ENCODE results near the gene DNAH17.

Gene DNAH17

DNA sequence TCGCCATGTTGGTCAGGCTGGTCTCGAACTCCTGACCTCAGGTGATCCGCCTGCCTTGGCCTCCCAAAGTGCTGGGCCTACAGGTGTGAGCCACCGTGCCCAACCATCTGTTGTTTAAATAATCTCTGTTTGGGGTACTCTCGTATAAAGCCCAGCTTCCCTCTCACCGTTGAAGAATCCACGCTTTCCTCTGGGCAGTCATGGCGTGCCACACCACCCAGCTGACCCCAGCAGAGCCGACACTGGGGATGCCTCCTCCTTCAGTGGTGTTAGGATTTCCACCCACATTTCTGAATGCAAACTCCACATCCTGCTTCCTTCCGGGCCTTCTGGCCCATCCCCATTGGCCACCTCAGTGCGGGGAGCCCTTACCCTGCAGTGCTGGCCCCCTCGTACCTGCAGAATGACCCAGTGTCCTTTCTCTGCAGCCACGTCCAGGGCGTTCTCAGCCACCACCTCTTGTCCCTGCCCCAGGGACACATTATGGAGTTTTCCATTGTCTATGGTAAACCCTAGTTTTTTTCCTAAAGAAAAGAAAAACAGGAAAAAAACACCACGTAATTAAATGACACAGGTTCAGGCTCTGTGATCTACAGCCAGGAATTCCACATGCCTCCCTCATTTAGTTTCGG is 138.4 kb downstream of the DNAH17 start:
- DNase-seq = no peak

DNA sequence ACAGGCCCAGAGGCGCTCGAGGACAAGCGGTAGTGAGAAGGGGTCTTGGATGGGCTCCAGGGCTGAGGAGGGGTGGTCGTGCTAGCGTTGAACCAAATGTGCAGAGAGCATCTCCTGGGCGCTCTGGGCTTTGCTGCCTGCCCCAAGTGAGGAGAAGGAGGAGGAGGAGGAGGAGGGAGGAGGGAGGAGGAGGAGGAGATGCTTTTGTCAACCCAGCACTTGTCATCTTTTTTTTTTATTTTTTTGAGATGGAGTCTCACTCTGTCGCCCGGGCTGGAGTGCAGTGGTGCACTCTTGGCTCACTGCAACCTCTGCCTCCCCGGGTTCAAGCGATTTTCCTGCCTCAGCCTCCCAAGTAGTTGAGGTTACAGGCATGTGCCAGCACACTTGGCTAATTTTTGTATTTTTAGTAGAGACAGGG is 138.9 kb downstream of the DNAH17 start:
- DNase-seq = no peak

DNA sequence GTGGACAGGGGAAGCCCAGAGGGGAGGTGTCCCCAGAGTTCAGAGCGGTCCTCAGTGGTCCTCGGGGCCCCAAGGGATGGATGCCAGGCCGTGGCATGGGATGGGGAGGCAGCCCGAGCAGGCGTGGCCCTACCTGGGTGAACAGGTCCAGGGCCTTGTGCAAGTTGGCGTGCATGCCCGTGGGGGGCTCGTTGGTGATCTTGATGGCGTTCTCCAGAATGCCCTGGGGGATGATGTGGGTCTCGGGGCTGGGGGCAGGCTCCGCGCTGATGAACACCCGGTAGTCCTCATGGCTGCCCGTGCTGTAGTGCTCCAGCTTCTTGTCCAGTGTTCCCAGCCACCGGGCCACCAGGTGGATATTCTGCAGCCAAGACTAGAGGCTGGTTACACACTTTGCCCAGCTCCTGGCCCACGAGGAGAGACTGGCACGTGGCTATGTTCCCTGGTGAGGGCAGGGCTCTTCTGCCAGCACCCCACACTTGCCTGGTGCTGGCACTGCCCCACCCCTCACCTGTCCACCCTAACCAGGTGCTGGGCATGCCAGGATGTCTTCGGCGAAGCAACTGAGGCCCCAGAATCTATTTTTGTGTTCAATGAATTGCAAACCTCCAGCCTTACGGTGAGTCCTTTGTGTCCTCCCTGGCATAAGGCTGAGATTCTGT is 139.6 kb downstream of the DNAH17 start:
- DNase-seq = no peak

DNA sequence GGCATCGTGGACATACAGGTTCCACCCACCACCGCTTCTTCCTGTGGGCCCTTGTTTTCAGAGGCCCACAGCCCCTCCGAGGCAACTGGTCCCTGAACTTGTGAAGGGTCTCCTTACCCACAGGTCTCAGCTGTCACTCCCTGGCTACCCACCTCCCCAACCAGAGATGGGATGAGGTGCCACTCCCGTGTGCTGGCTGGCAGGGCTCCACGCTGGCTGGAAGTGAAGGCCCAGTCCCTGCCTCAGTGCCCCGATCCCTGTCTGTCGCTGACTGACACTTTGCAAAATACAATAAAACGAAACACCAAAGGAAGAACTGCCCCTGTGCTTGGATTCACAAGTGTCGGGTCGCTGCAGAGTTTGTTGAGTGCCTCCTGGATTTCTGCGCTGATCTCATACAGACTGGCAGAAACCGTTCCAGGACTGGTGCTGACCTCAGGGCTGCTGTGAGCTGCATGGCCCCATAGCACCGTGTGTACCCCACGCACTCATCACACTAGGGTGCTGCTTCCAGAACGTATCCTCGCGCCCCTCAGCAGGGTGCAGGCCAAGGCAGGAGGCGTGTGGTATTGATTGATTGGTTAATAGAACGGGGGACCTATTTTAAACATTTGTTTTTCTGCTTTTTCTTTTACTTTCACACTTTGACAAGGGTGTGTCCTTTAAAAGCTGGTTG is 141.7 kb downstream of the DNAH17 start:
- DNase-seq = no peak

DNA sequence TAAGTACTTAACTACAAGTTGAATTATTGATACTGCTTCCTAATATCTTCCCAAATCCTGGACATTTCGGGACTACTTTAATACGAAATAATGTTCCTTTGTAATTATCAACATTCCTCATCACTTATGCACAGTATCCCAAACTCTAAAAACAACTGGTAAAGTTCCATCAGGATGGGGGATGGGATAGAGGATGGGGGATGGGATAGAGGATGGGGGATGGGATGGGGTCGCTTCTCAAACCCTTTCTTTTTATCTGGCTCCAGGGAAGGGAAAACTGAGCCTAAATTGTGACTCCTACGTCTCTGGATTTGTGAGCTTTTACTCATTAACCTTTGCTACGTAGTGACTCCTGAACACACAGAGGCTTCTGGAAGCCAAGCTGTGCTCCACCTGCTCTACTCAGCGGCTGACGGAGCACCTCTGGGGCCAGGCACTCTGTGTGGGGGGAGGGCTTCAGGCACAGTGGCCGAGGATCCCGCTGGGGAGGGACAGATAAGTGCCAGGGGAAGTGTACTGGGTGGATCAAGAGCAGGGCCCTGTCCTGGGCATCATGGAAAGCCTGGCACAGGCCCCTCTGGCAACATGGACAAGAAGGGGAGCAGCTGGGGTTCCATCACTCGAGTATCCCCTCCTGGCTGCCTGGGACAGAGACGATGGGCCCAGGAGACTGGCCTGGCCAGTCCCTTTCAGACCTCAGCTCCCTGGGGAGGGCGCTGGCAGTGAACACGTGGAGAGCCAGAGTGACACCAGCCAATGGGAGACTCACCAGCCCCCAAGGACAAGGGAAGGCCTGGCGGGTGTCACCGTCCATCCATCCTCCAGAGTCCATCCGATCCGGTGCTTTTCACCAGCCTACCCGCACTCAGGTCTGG is 142.5 kb downstream of the DNAH17 start:
- no peak for DNase-seq

DNA sequence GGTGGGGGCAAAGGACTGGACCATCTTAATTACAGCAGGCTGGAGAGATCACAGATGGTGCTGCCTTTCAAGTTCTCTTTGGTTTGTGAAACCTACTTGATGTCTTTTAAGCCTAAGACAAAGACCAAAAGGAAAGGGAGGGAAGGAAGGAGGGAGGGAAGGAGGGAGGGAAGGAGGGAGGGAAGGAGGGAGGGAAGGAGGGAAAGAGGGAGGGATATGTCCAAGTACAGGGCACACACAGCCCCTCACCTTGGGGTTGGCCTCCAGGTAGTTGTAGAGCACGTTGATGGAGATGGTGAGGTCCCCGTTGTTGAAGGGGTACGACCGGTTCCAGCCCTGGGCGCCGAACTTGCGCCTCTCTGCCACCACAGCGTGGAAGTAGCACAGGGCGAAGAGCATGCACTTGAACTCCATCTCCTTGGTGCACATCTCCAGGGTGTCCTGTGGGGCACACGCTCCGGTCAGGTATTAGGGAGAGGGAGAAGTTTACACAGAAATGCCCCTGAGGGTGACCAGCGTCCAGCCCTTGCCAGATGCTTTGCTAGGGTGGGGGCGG is 143.3 kb downstream of the DNAH17 start:
- DNase-seq = no peak

DNA sequence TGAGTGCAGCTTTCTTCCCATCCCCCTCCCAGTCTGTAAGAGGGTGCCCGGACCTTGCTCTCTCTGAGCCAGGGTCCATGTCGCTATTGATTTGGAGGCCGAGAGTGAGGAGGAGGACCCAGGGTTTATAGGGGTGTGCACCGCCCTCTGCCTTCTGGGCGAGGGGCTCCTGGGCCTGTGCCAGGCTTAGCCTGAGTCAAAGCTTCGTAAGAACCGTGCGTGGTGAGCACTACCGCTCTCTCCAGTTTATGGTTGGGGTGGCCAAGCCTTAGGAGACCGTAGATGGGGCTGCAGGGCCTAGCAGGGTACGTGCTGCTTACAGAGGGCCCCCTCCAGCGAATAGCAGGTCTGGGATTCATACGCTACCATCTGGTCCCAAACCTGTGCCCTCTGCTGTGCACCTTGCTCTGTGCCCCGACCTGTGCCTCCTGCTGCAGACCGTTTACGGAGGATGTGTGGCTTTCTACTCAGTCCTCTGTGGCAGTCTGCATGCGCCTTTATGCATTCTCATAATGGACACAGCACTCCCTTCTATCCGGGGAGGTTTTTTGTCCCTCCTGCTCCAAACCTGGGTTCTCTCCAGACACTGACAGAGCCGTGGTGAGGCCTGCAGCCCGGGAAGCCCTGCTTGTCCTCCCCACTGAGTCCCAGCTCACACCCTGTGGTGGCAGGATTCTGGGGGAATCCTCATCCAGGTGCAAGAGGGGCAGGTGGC is 144.0 kb downstream of the DNAH17 start:
- no peak for DNase-seq

DNA sequence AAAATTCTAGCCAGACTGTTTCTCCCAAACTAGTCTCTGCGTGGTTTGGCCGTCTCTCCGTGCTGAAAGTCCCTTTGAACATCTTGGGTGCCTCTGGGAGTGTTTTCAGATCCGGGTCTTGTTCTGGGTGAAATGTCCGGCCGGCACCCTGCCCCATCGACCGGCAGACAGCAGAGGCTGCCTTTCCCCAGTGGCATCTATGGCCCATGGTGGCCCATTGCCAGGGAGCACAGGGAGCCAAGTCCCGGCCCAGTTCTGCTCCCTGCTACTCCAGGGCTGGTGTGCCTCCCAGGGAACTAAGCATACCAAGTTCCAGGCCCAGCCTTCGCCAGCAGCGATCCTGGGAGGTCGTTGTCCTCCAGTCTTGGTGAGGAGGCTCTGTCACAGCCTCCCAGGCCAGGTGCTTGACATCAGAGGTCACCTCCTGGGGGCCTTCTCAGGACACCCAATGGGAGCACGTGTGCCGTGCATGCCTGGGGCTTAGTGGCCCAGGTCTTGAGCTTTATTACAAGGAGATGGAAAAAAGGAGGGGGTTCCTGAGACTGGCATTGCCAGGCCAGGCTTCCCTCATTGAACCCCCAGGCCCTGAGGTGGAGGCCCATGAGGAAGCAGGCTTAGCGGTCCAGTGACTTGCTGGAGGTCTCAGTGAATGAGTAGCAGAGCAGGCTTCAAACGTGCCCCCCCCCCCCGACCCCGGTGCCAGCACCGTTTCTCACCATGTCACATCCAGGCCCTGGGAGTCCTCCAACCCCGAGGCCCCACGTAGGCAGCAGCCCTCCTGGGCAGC is 144.8 kb downstream of the DNAH17 start:
- DNase-seq = no peak

DNA sequence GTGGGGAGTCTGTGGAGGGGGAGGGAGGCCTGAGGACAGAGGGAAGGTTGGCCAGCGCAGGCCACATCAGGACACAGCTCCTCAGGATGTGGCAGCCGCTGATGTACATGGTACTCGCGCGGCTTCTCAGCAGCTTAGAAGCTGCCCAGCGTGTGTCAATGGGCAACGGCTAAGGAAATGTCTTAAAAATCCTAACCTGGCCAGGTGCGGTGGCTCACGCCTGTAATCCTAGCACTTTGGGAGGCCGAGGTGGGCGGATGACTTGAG is 145.6 kb downstream of the DNAH17 start:
- no peak for DNase-seq

DNA sequence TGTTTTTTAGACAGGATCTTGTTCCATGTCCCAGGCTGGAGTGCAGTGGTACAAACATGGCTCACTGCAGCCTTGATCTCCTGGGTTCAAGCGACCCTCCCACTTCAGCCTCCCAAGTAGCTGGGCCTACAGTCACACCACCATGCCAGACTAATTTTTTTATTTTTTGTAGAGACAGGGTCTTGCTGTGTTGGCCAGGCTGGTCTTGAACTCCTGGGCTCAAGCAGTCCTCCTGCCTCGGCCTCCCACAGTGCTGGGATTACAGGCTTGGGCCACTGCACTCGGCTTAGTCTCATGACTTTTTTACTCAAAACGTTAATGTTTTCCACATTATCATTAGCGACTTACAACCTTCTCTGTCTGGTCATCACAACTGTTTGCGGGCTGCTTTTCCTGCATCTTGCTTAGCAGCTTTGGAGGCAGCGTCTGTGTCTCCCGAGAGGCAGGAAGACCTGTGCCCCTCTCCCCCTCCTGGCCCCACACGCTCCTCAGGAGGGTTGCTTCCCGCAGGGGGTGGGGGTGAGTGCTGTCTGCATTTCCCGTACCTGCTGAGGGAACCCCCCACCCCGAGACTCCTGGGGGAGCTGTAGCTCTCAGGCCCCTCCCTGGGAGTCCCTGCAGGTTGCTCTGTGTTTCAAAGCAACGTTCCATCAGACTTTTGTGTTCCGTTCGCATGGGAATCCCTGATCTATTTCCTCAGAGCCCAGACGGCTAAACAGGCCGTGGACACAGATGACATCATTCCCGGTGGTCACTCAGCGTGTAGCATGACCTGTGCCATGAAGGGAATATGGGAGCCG is 146.1 kb downstream of the DNAH17 start:
- no peak for DNase-seq

DNA sequence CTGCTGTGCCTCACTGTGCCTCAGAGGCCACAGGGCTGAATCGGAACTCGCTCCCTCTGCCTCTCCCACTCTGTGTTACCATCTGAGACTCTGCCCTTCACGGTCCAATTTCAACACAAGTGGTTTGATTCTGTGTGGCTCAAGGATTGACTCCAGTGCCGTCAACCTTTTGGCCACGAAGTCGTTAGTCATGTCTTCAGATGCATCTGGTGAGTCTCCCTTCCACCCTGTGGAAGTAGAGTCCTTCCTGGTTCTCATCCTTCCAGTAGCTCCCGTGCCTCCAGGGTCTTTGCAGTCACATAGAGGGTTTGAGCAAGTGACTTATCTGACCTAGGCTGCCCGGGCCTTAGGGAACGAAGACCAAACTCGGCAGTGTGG is 147.6 kb downstream of the DNAH17 start:
- no peak for DNase-seq

DNA sequence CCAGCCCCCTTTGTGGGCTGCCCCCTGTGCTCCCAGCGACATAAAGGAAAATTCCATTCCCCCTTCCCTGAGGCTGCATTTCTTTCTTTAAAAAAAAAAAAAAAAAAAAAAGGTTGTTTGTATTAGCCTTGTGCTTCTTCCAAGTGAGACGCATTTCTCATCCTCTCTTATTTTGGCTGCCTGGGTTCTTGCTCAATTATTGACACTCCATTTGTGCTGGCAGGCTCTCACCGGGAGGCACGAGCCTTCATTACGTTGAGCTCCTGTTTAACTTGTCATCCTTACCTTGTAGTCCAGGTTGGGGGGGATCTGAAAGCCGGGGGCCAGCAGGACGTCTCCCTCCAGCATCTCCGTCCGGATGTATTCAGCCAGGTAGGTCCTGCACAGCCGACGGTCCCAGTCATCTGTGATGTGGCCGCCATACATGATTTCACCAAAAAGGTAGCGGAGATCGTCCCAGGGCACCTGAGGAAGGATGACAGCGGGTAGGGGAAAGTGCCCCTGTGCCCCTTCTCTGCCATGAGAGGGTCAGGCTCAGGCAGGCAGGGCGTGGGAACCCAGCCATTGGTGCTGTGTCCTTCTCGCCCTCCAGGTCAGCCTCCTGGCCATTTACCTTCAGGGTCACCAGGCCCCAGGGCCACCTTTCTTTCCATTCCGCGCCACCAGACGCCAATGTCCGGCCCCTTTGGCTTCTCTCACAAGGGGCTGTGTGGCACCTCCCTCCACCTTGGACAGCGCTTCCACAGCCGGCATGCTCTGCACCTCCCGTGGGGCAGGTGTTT is 148.2 kb downstream of the DNAH17 start:
- no peak for DNase-seq

DNA sequence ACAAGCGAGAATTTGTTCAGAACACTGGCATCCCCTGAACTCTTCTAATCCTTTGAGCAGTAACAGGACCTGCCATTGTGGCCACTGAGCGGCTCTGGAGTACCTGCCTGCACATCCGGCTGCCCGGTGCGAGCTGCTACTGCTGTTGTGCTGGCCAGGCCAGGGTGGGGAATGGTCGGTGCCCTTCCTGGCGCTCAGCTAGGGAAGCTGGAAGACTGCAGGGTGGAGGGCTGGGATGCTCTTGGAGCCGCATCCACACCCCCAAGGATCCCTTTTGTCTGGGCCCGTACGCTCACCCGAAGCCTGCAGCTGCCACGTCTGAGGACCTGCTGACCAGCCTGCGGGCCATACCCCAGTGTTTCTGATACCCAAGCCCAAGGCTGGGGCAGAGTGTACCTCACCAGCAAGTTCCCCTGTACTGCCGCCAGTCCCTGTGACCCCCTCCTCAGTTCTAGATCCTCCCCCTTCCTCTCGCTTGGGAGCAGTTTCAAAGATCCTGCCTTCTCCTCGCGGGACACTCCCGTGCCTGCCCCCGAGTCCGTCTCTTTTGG is 149.1 kb downstream of the DNAH17 start:
- DNase-seq = no peak

DNA sequence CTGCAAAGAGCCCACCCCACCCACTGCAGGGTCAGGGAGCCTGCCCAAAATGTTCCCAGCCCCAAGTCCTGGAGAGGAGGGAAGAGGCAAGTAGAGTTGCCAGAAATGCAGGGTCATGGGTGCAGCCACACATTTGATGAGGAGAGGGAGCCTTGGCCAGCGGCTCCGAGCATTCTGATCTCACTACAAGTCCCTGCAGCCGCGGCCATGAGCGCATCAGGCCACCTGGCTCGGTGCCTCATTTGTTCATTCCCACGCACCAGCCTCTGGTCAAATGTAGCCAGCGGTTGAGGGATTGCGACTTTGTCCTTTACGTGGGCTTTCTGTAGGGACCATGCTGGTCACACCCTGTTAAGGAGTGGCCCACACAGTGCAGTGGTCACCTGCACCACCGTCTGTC is 150.1 kb downstream of the DNAH17 start:
- no peak for DNase-seq

DNA sequence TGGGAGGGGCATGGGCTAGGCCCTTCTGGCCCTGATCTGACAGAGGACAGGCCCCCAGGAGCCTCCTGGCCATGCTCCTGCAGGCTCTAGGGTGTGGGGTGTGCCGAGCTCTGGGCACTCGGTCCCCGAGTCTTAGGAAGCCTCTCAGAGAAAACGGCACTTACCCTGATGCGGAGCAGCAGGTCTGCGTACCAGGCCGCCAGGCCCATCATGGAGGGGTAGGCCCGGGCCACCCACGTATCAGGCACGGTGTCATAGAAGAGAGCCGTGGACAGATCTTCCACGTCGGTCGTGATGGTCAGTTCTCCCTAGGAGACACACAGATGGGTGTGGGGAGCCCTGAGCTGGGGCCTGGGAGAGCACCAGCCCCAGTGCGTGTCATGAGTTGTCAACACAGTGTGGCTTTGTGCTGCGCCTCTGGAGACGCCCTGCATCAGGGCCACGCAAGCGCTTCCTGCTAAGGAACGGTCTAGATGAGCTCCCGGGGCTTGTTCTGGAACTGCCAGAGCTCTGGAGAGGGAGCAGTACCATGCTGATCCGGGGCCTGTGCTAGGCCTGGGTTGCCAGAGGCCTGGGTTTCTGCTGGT is 150.8 kb downstream of the DNAH17 start:
- no peak for DNase-seq

DNA sequence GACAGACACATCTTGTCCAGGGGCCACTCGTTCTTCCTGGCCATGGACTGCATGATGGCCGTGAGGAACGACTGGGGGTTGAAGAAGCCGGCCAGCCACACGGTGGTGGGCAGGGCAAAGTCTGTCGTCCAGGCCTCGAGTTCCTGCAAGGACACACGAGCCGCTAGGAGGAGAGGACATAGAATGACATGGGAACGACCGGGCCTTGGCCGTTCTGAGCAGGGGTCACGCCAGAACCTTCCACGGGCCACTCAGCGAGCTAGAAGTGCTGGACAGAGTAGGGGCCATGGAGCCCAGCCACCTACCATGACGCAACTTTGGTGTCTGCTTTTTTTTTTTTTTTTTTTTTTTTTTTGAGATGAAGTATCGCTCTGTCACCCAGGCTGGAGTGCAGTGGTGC is 151.8 kb downstream of the DNAH17 start:
- no peak for DNase-seq

DNA sequence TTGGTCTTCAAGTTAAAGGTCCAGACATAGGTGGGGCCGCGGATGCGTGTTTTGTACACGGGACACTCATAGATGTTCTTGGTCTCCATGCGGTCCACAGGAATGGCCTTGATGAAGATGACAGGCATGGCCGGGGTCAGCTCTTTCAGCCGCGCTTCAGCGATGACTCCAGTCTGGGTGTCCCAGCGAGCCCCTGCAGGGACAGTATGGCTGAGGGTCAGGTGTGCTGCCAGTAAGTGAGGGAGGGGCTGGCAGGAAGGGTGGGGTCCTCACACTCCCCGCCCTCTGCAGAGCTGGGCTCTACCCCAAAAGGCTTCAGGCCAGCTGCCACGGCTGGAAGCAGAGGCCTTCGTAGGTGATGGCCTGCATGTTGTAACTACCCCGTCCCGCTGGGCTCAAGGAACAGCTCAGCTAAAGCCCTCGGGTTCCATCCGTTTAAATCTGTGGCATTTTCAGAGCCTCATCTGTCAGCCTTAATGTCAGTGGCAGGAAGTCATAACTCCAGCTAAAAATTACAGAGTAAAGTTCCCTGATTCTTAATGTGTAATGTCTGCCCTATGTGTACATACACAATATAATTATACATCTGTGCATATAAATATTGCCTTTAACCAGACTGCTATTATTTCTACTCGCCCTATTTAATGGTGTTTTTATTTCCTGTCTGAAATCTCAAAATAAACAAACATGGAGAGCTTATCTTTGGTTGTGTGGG is 153.1 kb downstream of the DNAH17 start:
- no peak for DNase-seq

DNA sequence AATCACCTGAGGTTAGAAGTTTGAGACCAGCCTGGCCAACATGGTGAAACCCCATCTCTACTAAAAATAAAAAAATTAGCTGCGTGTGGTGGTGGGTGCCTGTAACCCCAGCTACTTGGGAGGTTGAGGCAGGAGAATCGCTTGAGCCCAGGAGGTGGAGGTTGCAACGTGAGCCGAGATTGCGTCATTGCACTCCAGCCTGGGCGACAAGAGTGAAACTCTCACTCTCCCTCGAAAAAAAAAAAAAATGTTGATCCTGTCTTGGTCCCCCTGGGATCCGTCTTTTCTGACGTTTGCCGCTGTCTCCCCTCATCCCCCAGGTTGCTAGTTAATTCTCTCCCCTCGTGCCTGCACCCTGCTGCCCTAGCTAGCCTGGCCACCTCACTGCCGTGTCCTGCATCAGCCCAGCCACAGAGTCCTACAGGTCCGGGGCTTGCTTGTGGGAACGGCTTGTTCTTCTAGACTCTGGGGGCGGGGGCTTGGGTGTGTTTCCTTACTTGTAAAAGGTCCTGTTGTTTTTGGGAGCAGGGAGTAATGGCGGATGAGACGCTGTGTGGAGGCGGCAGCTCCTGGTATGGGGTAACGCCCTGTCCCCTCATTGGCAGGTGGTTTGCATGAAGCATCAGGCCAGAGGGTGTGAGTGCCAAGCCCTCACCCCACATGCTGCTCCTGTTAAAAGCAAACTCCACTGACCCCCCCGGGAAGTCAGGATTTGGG is 154.2 kb downstream of the DNAH17 start:
- no peak for DNase-seq

Data from SW 1271 (cell line).